Lower lobe of right lung (tissue), 2 donors: ENCODE results near the gene PINLYP. TPM values are rescaled to one million over a fixed set of nuclear protein-coding genes. Genes with fewer than 3 reads are reported as not detected.

Experiments used
- ATAC-seq, 2 donors: fragments of 200-7000 bp; cut with Tn5 transposase; one replicate each; pipeline ENCODE4 v1.9.1; 2020 to 2022; ENCODE audit warnings: mild to moderate bottlenecking in 2 of 2, moderate library complexity in 2 of 2
- DNase-seq: peaks from one replicate; pipeline ENCODE4 v3.0.0-alpha.2; 2020
- H3K27ac ChIP-seq: fragments of 200-600 bp; one replicate; pipeline ENCODE4 v1.8.0; 2022
- H3K27me3 ChIP-seq: fragments of 200-600 bp; one replicate; pipeline ENCODE4 v1.8.0; 2022; ENCODE audit warnings: low read depth
- H3K36me3 ChIP-seq: fragments of 200-600 bp; one replicate; pipeline ENCODE4 v1.8.0; 2022; ENCODE audit warnings: mild to moderate bottlenecking
- H3K4me1 ChIP-seq: fragments of 200-600 bp; one replicate; pipeline ENCODE4 v1.8.0; 2022
- H3K4me3 ChIP-seq: fragments of 200-600 bp; one replicate; pipeline ENCODE4 v1.8.0; 2022; ENCODE audit warnings: mild to moderate bottlenecking
- H3K9me3 ChIP-seq: fragments of 200-600 bp; one replicate; pipeline ENCODE4 v1.8.0; 2022
- CTCF ChIP-seq: fragments of 200-600 bp; IDR thresholded peaks from one replicate; pipeline ENCODE4 v1.8.0; 2022; ENCODE audit warnings: antibody characterized with exemption, mild to moderate bottlenecking
- intact Hi-C: fragments of 100-400 bp; cut with DNase I; formaldehyde crosslinking; loops from one replicate; pipeline ENCODE4 v1.11.0; 2022
- total RNA-seq: library from RNA; stranded (reverse); fragmentation: NEBNext Ultra II Directional; extraction: Animal tissue kit (Norgen Biotek cat#: 25700); gene quantifications from one replicate; pipeline ENCODE4 v1.2.1, GENCODE V29; 2021
- donor health status: DM: no; HTN: yes; CAD: no; lungs with severe emphysema.

The PINLYP gene
- total RNA-seq, 1 donor from 2014 or later: 5.8 TPM

- peaks cover 81% of the 10 kb centered on the region for H3K36me3 ChIP-seq
- ATAC-seq: no peak
Measured at GRCh38 chr19:43552616-43553015, 23.0 kb upstream of the PINLYP start.

GRCh38 chr19:43553656-43554055, 21.9 kb upstream of the PINLYP start:
- H3K4me1 ChIP-seq: peaks cover 5% of the 10 kb centered on the region
- no peaks in the 10 kb centered on the region for H3K9me3 ChIP-seq
- intact Hi-C loops: no loop called here
- H3K27me3 ChIP-seq: no peaks in the 10 kb centered on the region
- DNase-seq (no peak), ATAC-seq (no peak)
- H3K4me3 ChIP-seq: no peak overlapping the region
- H3K36me3 ChIP-seq: peaks cover 91% of the 10 kb centered on the region
- no peak overlapping the region for H3K27ac ChIP-seq
- TF ChIP-seq CTCF: no peak

More at GRCh38 chr19:43552616-43553015, 23.0 kb upstream of the PINLYP start:
- H3K4me1 ChIP-seq: no peaks in the 10 kb centered on the region
- H3K27ac ChIP-seq: no peak overlapping the region
- TF ChIP-seq CTCF: no peak
- DNase-seq: no peak
- H3K4me3 ChIP-seq: no peak overlapping the region
- intact Hi-C loops: no loop called here
- no peaks in the 10 kb centered on the region for H3K27me3 ChIP-seq
- no peaks in the 10 kb centered on the region for H3K9me3 ChIP-seq

- no peaks in the 10 kb centered on the region for H3K27me3 ChIP-seq
- intact Hi-C loops: no loop called here
- H3K36me3 ChIP-seq: peaks cover 88% of the 10 kb centered on the region
- no peak for TF ChIP-seq CTCF
- no peak overlapping the region for H3K4me3 ChIP-seq
- no peaks in the 10 kb centered on the region for H3K9me3 ChIP-seq
- H3K27ac ChIP-seq: no peak overlapping the region
- H3K4me1 ChIP-seq: peaks cover 5% of the 10 kb centered on the region
- no peak for DNase-seq
- ATAC-seq: no peak
Measured at GRCh38 chr19:43554317-43554895, 21.2 kb upstream of the PINLYP start.

- Histone ChIP-seq H3K4me3 (no peak overlapping the region), H3K36me3 (peaks cover 89% of the 10 kb centered on the region), H3K27ac (no peak overlapping the region), H3K4me1 (peaks cover 5% of the 10 kb centered on the region), H3K27me3 (no peaks in the 10 kb centered on the region), H3K9me3 (no peaks in the 10 kb centered on the region)
- ATAC-seq: peak; percentile 79 to 83
- intact Hi-C loops: no loop called here
- peak; percentile 64 for DNase-seq
- TF ChIP-seq CTCF: peak; percentile 66
Measured at GRCh38 chr19:43555185-43555770, 20.3 kb upstream of the PINLYP start.

- no peak overlapping the region for H3K27ac ChIP-seq
- no peak overlapping the region for H3K4me3 ChIP-seq
- H3K36me3 ChIP-seq: peaks cover 61% of the 10 kb centered on the region
- no peak for TF ChIP-seq CTCF
- ATAC-seq (no peak), DNase-seq (no peak)
- no peaks in the 10 kb centered on the region for H3K9me3 ChIP-seq
- H3K27me3 ChIP-seq: no peaks in the 10 kb centered on the region
- intact Hi-C loops: no loop called here
- H3K4me1 ChIP-seq: peaks cover 27% of the 10 kb centered on the region
Measured at GRCh38 chr19:43560687-43561086, 14.9 kb upstream of the PINLYP start.
